Kidney glomerular epithelial cell (primary cell): ENCODE data around the gene ARHGDIA.
"Not testable (repeated sequence)": the region's sequence is repeated elsewhere in the genome, so short reads cannot be mapped to it uniquely, and the experiment has no call there.

Experiments
- DNase-seq: peaks from one replicate; lab custom pipeline; 2025; lab: John Stamatoyannopoulos, UW

The ARHGDIA gene

GRCh38 chr17:81870981-81871386 lies at the start of gene ARHGDIA:
TSS of gene ARHGDIA (minus strand) at chr17:81871337. CDS start at chr17:81869930, 1,407 bp downstream.
- no peak for DNase-seq

- no peak for DNase-seq
These were observed 47.9 kb upstream of the ARHGDIA start for GRCh38 chr17:81918832-81919545.

GRCh38 chr17:81918333-81918669 lies 47.2 kb upstream of the ARHGDIA start:
- DNase-seq: not testable (repeated sequence)

GRCh38 chr17:81917565-81918332 lies 46.6 kb upstream of the ARHGDIA start, which contains the start of gene SIRT7:
TSS of gene SIRT7 (minus strand) at chr17:81918176. CDS start at chr17:81918131, 45 bp downstream.
- peak; percentile 55 for DNase-seq

- peak; percentile 4 for DNase-seq
These were observed 45.3 kb upstream of the ARHGDIA start for GRCh38 chr17:81916234-81917001.

- DNase-seq: no peak
These were observed 44.2 kb upstream of the ARHGDIA start for GRCh38 chr17:81915331-81915730.

- no peak for DNase-seq
These were observed 43.1 kb upstream of the ARHGDIA start for GRCh38 chr17:81914103-81914850.

GRCh38 chr17:81913394-81914102 lies 42.4 kb upstream of the ARHGDIA start:
- no peak for DNase-seq

- DNase-seq: no peak
These were observed 41.5 kb upstream of the ARHGDIA start for GRCh38 chr17:81912441-81913309.

- no peak for DNase-seq
These were observed 40.8 kb upstream of the ARHGDIA start for GRCh38 chr17:81911969-81912368.

GRCh38 chr17:81911277-81911961 lies 40.3 kb upstream of the ARHGDIA start, which contains the start of gene PCYT2:
TSS of gene PCYT2 (minus strand) at chr17:81911399. CDS start at chr17:81911355, 44 bp downstream.
- DNase-seq: peak; percentile 48

- DNase-seq: no peak
These were observed 39.7 kb upstream of the ARHGDIA start for GRCh38 chr17:81910840-81911276.

- peak; percentile 31 for DNase-seq
These were observed 39.1 kb upstream of the ARHGDIA start for GRCh38 chr17:81909966-81910839.

GRCh38 chr17:81909231-81909630 lies 38.1 kb upstream of the ARHGDIA start:
- DNase-seq: no peak

- DNase-seq: no peak
These were observed 37.7 kb upstream of the ARHGDIA start for GRCh38 chr17:81908793-81909192.

GRCh38 chr17:81907219-81908145 lies 36.3 kb upstream of the ARHGDIA start:
- no peak for DNase-seq
